IMR-90 (cell line): Measurements from ENCODE around the gene BTRC.

Source experiments
- BHLHE40 ChIP-seq: fragments of 150-350 bp; IDR thresholded peaks from 2 replicates; pipeline ENCODE4 v1.6.1; 2016; ENCODE audit warnings: mild to moderate bottlenecking, low read depth, low read length
- CEBPB ChIP-seq: IDR thresholded peaks from 2 replicates; pipeline ENCODE4 v1.6.1; 2012; ENCODE audit warnings: low read depth, low read length, improper control_type of control experiment
- RAD21 ChIP-seq: IDR thresholded peaks from 2 replicates; pipeline ENCODE4 v1.6.1; 2012; ENCODE audit warnings: low read length, improper control_type of control experiment
- SMC3 ChIP-seq: fragments of 150-350 bp; IDR thresholded peaks from 2 replicates; pipeline ENCODE4 v1.6.1; 2016; ENCODE audit warnings: low read depth, mild to moderate bottlenecking, antibody characterized with exemption, low read length, moderate library complexity
- TF ChIP-seq, protein P1 (sequence below): conservative IDR thresholded peaks from 2 replicates; pipeline ENCODE4 v1.5.1; 2012; ENCODE audit warnings: mild to moderate bottlenecking, low read depth, low read length, improper control_type of control experiment

DNA sequence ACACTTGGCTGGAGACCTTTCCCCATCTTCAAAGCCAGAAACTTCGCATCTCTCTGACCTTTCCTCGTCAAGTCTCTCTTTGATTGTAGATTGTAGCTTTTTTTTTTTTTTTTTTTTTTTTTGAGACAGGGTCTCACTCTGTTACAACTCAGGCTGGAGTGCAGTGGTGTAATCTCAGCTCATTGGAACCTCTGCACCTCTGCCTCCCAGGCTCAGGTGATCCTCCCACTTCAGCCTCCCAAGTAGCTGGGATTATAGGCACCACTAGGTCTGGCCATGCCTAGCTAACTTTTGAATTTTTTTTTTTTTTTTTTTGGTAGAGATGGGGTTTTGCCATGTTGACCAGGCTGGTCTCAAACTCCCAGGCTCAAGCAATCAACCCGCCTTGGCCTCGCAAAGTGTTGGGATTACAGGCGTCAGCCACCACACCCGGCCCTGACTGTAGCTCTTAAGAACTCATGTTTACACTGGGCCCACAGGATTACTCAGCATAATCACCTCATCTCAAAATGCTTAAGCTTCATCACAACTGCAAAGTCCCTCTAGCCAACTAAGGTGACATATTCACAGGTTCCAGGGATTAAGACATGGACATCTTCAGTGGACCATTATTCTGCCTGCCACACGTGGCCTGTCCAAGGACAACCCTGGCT, 222.4 kb downstream of the BTRC start:
- no peak for TF ChIP-seq RAD21
- TF ChIP-seq, protein P1, sequence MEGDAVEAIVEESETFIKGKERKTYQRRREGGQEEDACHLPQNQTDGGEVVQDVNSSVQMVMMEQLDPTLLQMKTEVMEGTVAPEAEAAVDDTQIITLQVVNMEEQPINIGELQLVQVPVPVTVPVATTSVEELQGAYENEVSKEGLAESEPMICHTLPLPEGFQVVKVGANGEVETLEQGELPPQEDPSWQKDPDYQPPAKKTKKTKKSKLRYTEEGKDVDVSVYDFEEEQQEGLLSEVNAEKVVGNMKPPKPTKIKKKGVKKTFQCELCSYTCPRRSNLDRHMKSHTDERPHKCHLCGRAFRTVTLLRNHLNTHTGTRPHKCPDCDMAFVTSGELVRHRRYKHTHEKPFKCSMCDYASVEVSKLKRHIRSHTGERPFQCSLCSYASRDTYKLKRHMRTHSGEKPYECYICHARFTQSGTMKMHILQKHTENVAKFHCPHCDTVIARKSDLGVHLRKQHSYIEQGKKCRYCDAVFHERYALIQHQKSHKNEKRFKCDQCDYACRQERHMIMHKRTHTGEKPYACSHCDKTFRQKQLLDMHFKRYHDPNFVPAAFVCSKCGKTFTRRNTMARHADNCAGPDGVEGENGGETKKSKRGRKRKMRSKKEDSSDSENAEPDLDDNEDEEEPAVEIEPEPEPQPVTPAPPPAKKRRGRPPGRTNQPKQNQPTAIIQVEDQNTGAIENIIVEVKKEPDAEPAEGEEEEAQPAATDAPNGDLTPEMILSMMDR = no peak
- TF ChIP-seq SMC3 = no peak
- TF ChIP-seq CEBPB = no peak
- TF ChIP-seq BHLHE40 = no peak
